Fibroblast of gingiva (primary cell): ENCODE results near the gene GMDS.

Experiments
- DNase-seq: peaks from one replicate; pipeline ENCODE4 v3.0.0-alpha.2; 2011; ENCODE audit warnings: low read depth

The GMDS gene

DNA sequence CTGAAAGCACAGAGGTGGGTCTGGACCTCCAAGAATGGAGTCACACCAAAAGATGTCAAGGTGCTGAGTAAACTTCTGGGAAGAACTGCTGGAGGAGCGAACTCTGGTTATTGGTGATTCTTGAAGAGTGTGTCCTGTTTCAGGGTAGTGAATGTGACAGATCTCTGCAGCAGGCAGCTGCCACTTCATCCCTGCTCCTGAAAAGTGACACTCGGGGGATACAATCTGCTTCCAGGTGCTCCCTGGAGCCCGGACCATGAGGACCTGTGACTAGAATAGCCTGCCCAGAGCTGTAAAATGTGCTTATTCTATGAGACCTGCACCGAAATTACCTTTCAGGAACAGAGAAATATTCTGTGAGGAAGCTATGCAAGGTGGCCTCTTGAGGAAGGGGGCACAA, 444.6 kb downstream of the GMDS start:
- DNase-seq, result no peak

DNA sequence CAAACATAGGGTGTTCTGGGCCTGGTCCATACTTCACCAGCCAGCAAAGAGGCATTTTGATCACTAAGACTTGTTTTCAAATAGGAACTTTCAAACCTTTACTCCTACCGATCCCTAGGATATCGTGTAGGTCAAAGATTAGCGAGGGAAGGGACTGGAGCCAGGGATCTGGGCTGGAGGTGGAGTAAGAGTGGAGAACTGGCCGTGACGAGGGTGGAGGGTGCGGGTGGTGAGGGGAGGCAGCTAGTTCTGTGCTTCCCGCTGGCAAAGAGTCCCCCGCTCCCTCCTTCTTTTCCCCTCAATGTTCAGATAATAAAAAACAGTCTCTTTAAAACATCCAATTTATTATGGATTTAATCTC, 446.5 kb downstream of the GMDS start:
- DNase-seq, result no peak

DNA sequence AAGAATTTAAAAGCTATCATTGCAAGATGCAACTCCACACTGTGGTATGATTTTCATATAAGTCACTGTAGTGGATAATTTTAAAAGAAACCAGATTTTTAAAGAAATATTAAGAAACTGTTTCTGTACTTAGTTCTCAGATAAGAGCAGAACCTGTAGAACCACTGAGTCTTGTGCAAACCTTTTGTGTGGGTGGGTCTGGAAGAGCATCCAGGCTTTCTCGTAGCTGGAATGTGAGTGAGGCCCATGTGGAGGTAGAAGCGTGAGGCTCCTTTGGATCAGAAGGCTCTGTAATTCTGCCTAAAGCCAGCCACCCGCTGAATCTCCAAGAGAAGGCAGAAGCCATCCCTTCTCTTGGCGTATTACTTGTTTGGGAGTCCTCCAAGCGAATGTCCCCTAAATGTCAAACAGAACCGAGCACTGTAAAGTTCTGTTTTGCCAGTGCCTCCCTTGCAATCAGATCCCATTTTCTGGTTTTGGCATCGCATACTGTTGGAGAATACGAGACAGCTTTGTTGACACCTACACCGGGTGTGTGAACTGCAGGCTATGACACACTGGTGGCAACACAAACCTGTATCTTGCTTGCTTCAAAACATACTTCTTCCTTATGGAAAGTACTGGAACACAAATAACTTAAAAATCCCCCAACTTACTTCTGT, 447.0 kb downstream of the GMDS start:
- DNase-seq, result no peak

DNA sequence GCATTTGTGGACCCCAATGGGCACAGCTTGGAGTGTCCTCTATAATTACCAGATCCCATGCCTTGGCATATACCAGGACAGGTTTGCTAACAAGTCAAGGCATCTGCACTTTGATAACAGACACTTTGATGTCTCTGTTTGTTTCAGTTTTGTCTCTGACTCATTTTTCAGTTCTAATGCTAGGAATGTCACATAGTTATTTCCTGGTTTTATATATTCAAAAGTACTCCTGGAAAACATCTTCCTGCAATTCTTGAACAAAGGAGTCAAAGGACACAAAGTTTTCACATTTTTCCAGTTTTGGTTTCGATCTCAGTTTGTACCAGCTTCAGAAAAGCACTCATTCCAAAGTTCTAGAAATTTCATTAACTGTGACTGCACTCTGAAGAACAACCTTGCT, 447.6 kb downstream of the GMDS start:
- DNase-seq, result no peak

DNA sequence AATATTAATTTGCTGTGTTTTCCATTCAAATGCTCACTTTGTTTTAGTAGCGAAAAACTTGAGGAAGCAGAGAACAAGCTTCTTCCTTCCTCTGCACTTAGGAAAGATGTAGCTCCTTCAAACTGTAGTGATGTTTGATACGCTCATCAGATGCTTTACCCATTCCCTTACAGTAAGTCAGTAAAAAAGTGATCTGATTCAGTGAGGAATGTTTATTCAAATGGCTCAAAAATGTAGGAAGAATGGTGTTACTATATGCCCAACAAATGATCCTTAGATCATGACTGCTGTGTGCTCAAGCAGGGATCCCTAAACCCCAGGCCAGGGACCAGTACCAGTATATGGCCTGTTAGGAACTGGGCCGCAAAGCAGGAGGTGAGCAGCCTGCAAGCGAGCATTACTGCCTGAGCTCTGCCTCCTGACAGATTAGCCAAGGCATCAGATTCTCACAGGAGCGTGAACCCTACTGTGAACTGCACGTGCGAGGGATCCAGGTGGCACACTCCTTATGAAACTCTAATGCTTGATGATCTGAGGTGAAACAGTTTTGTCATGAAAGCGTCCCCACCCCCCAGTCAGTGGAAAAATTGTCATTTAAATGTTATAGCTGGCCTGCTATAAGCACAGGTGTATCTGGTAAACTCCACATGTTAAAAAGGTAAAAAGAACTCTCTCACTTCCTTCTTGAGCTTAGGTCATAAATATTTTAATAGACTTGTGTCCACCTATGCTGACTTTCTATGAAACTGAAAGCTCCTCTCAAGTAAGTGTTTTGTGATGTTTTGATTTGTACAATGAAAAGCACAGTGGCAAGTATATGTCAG, 448.5 kb downstream of the GMDS start:
- no peak for DNase-seq

DNA sequence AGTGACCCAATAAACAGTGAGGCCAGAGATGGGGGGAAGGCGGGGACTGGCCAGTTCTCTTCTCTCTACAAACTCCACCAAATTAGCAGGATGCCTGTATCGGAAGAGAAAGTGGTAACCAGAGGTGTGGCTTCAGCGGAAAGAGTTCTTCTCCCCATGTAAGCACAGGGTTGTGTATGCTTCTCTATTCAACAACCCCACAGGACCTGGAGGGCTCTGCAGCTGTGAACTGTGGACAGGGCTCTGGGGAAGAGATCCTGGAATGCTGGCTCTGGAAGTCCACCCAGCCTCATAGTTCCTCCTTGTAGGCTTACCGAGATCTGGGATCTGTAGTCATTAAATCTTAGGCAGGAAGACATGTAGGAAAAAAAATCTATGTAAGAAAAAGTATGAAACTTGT, 449.5 kb downstream of the GMDS start:
- DNase-seq, result no peak

DNA sequence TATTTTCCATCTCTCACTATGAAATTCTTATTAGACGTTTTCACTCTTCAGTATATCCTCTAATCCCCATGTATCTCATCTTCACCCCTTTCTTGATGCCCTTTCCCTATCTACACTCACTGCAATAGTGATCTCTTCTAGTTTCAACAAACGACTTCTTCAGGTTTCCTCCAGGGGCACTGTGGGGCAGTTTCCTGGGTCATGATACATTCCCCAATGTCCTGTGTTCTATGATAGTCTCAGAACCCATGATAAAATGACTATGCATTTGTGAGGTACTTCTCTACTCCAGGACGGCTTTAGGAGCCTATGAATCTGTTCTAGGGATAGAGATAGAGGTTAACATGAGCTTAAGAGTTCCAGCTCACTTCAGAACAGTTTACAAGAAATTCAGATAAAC, 452.4 kb downstream of the GMDS start:
- DNase-seq, result no peak

DNA sequence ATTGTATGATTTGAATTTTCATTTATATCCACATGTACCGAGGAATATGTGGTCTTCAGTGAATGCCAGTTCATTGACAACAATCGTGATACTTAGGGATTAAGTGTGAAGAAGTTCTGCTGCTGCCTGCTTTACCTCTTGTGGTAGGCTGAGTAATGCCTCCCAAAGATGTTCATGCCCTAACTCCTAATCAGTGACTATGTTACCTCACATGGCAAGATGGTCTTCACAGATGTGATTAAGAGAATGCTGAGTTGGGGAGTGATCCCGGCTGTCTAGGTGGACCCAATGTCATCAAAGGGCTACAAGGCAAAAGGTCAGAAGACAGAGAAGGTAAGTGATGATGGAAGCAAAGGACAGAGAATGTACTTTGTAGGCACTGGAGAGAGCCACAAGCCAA, 454.7 kb downstream of the GMDS start:
- no peak for DNase-seq

DNA sequence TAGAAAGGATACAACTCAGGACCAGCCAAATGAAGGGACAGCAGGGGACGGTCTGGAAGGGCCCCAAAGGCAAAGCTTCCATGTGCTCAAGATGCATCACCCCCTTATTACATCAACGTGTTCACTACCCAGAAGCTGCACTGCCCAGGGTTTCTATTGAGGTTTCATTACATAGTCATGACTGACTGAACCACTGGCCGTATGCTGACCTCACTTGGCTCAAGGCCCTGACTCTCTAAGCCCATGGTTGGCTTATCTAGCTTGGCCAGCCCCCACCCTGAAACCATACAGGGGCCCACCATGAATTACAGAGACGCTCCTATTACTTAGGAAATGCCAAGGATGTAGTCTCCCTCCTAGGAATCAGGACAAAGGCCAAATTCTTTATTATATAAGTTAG, 456.3 kb downstream of the GMDS start:
- DNase-seq, result no peak

DNA sequence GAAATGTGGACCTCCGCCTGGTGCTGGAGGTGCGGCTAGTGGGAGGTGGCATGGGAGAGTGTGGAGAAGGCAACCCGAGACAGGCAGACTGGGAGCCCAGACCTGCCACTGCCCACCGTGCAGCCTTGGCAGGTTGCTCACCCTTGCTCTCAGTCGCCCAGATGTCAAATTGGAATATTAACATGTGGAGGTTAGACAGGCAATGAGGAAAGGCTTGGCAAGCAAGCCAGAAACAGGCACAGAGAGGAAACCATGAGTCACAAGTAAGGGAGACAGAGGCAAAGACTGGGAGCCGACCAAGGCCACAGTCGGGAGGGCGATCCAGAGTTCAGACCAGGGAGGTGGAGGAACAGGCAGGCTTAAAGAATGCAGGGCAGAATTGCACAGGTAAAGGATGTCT, 457.5 kb downstream of the GMDS start:
- peak; percentile 43 for DNase-seq

DNA sequence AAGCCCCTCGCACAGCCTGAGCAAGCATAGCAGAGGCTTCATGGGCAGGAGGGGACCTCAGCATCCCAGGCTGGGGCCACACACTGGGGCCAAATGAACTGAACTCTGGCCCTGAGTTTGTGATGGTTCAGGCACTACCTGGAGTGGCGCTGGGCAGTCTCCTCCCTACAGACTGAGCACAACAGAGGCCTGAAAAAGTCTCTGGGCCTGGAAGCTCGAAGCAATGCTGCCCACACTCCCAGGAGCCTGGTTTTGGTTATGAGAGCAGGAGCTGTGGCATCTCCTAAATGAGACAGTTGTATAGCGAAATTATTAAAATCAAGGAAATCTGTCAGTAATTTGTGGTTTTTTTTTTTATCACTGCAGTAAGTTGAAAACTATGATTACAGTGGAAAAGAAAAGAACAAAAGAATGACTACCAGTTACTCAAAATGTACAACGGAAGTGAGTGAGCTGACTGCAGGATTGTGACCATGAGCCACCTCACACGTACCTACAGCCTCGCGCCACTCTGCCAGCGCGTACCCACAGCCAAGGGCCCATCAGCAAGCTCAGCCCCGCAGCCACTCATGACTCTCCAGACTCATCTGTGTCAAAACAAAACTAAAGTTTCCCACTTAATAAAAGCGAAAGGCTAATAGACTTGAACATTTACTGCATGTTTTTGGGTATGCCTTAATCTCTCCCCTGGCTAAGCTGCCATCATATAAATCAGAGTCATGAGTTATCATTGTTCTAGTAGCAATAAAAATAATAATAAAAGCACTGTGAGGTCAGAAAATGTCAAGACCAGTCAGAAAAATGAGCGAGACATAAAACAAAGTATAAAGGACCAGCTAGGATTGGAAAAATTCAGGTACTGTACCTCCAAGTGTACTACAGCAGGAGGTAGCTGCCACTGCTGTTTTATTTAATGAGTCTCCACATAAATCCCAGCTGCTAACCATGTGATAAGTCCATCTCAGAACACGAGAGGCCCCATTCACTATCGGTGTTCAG, 458.7 kb downstream of the GMDS start:
- no peak for DNase-seq

DNA sequence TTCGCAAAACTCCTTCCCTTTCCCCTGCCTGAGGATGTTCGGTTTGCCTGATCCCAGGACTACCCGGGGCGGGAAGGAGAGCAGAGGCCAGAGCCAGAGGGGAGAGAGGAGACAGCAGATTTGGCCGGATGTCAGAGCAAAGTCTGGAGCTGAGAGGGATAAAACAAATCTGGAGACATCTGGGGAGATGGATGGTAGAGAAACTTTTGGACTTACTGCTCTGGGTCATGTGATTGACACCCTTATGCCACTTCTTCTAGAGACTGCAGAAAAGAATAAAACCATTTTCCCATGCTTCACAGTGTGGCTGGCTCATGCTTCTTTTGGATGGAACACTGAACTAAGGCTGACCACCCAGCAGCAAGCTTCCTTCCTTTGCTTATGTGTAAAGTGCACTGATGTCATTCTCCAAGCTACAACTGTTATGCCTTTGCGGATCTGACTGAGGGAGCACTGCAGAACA, 461.0 kb downstream of the GMDS start:
- DNase-seq, result no peak

DNA sequence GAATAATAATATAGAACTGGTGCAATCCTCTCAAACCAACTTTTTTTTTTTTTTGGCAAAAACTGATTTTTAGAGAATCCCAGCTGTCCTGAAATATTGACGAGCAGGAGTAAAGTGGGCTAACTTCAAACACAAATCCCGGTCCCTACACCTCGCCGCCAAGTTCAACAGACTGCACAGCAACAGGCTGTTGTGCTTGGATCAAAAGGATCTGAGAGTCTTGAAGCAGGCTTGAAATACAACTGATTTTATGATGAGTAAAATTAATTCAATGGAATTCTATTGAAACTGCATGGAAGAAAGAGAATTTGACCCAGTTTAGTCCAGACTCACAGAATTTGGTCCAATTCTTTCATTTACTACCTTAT, 463.6 kb downstream of the GMDS start:
- DNase-seq, result no peak

DNA sequence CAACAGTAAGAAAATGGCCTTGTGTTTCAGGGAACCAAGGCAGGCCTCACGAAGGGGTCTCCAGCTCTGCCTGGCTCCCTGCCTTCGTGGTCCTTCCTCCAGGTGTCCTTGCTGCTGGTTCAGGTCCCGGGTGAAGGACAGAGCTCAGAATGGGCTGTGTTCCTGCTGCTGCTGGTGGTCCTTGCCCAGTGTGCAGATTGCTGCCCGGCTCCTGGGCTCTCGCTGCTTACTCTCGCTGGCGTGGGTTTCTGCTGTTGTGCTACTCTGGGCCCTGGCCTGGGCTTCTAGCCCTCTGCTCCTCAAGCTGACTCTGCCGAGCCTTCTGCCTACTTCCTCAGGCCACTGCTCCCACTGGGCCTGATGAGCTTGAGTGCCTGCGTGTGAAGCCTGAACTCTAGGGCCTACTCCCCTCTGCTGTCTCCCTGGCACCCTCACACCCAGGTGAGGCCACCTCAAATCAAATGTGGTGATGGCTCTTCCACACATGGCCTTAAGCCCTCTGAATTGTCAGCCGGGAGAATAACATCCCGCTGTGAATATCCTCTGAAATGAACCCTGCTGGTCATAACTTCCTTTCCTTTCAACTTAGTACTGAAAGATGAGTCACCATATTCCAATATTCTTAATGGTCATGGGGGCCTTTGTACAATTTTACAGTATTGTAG, 464.1 kb downstream of the GMDS start:
- DNase-seq, result no peak

DNA sequence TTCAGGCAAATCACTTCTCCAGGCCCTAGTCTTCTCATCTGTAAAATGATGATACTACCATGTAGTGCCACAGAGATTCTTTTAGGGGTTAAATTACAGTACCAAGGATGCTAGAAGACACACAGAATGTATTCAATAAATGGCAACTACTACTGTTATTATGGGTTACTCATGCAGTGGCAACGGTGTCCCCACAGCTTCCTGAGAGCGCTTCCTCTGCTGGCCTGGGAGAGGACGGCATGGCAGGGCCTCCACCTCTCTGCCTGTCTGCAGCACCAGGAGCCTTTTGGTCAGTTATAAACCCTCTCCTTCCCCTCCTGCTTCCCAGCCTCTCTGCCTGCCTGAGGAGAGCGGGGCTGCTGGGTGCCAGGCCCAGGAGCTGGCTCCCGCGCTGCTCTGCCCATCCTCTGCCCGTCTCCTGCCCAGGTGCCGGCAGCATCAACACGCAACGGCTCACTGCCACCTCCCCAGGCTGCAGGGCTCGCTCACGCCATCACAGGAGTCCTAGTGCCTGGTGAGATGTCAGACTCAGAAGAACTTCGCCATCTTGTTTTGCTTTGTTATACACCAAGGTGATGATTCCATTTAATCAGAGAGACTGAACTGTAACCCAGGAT, 465.0 kb downstream of the GMDS start:
- no peak for DNase-seq

DNA sequence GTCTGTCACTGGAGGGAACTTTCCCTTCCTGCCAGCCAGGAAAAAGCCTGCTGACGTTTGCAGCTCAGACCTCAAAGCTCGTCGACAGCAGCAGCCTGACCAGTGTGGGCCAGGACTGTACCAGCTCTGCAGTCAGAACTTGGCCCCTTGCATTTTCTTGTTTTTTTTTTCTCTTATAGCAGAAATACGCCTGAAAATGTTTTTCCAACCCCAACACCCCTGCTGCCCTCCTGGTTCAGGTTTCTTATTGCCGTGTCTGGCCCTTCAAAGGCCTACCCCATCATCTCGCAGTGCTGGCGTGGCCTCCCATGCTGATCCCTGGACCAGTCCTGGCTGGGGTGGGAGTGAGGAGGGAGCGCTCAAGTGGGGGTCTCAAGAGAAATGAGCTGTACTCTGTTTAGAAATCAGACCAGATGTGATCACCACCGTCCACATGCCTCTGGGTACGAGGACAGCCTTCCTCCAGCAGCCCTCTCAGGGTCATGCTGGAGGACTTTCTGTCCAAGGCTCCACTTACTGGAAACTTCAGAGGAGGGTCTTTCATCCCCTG, 466.6 kb downstream of the GMDS start:
- DNase-seq, result no peak

DNA sequence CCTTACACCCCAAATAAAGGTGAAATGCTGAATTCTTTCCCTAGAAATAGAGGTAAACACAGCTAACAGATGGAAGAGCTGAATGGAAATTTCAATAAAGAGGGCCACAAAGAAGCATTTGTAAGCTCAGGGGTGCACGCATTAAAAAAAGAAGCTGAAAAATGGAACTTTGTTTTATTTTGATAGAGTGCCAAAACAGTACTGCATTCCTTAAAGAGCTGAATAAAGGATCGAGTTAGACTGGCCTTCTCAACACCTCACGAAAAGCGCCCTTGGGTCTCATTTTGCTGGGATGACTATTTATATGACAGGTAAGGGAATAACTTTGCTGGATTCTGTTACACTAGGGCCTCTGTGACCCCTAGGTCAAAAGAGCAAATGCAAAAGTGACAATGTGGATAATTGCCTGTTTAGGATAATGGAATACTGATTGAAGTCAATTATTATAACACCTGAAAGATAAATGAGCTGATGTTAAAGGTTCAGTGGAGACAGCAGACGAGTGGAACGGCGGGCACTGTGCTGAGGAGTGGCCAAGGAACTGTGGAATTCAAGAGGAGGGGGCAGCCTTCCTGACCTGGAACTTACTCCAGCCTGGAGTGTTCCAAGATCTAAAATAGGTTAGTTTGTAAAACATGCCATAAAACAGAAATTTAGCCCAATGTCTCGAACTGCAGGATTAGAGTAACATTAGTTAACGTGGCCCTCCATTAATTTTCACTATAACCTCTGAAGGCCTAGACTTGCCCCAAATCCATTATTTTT, 467.3 kb downstream of the GMDS start:
- DNase-seq, result no peak

DNA sequence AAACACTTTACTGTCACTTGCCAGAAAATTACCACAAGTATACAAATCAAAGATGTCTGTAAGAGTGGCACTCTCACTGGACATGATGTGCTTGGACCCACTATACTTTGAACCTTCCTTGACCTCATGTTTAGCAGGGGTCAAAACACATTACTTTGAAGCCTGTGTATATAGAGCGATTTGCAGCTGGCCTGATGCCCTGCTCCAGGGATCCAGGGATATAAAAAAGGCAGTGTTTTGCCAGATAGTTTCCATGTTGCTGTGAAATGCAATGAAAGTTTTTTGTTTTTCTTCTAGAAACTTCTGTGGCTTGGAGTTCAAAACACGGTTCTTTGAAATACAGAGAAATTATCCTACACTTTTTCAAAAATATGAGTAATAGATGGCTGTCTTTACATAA, 470.0 kb downstream of the GMDS start:
- DNase-seq, result no peak

DNA sequence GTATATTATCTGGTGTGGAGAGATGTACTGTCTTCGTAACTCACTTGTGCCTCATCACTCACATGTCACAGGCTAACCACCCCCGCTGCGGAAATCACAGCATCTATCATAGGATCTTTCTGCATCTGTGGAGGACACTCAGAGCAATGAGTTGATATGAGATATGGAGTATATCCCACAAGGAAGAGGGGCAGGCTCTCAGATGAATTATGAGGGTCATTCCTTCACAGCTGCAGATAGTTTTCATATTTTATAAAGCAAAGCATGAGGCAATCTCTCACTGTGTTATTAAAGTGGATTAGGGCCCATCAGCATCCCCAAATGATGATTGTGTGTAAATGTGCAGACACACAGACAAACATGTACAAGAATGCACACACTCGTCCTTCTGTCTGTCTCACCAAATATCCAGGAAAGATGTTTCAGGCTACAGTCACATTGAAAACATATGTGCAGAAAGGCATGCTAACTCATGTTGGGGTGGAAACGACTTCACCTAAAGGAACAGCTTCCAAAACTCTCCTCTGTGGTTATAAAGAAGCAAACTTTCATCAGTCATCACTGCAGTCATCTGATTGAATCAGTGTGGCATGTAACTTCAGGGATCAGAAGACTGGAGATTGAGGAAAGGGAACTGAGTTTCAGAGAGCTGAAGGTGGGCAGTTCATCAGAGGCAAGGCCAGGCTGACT, 471.0 kb downstream of the GMDS start:
- DNase-seq, result no peak

DNA sequence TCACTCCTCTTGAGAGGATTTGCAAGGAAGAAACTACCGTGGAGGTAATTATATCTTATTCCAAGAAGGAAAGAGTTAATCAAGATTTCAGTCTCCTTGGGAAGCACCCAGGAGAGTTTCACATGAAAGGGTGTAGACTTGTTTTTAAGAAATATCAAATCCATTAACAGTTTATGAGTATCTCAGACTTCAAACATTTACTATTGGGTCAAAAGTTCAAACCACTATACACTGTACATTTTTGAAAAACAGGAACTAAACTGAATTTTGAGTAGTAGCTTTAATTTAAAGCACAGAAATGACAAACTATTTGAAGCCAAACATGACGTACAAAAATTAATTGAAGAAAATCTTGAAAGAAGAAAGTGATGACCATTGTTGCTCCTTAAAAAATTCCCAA, 471.7 kb downstream of the GMDS start:
- no peak for DNase-seq
